Measurements from ENCODE around the gene FLNB. TPM values are rescaled to one million over a fixed set of nuclear protein-coding genes. Genes with fewer than 3 reads are reported as not detected.

The FLNB gene
- total and polyA plus RNA-seq, 10 of the 15 experiments (the other 5 are each of a cell fraction or from before 2014, with no cell fraction given): 13.6 to 51.8 (median 26.4) TPM

DNA sequence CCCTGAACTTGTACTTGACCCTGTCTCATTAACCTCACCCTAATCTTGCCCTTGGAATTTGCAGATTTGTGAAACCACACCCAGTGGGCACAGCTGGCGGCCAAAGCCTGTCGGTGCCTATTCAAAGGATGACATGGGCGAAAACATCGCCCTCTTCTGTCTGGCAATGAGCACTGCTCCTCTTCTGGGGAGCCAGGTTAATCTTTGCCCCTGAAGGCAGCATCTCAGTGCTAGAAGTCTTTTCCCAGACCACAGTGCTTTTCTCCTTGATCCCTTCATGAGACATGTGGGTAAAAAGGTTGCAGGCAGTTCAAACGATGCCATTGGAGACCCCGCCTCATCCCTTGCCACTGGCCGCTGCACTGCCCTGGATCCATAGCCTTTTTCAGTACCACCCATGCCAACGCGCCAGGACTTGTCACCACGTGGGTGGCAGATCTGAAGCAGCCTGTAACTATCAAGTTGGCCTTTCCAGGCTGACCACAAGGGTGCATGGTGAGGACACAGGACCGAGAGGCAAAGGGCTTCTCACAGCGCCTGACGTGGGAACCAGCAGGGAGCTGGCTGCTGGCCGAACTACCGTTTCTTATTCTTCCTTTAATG is 209.1 kb downstream of the FLNB start:
- no TSS peak for BruUV-seq (replicated peaks)
- FAIRE-seq: peak; percentile 91
- in situ Hi-C loops (cut with MboI): loop anchor here (25.0 kb wide), 1 partner anchor 1170 kb away; no protein-coding TSS in a partner anchor
- intact Hi-C loops (cut with micrococcal nuclease; ENCODE audit: unreplicated experiment): loop anchor here (1.0 kb wide), 2 partner anchors 21 to 30 kb away; no protein-coding TSS in a partner anchor
- no peak overlapping the region for H3K4me3 ChIP-seq
- ATAC-seq: peak; percentile 59
- H3K4me1 ChIP-seq (ENCODE audit: control insufficient read depth, insufficient read depth, low read length): peaks cover 56% of the 10 kb centered on the region
- H2AFZ ChIP-seq (ENCODE audit: control insufficient read depth, low read depth, low read length): peak overlapping the region; percentile 76
- SMC1A ChIA-PET (ENCODE audit: uncharacterized antibody, unreplicated experiment): interaction anchor here (0.6 to 14.2 kb wide), 31 partner anchors 8 to 610 kb away, joined by 3 to 510 read pairs (median 4); partner anchors contain the start of genes ABHD6, FLNB, HTD2 and RPP14
- CTCF ChIA-PET: interaction anchor here (0.6 to 13.5 kb wide), 23 partner anchors 8 to 217 kb away, joined by 3 to 655 read pairs (median 5); partner anchors contain the start of genes ABHD6, FLNB, HTD2 and RPP14
- POLR2A ChIA-PET: interaction anchor here (0.7 to 15.5 kb wide), 13 partner anchors 8 to 280 kb away, joined by 3 to 491 read pairs (median 3); partner anchors contain the start of gene ABHD6
- no peaks in the 10 kb centered on the region; the same call in none of the 3 replicates for H3K9me3 ChIP-seq (replicated peaks; ENCODE audit: control insufficient read depth, insufficient read depth, low read length)
- no peaks in the 10 kb centered on the region for H3K27me3 ChIP-seq (replicated peaks in 1 of 2; ENCODE audit: control insufficient read depth in 2 of 2, insufficient read depth in 2 of 2, low read length in 1 of 2)
- H3K36me3 ChIP-seq (ENCODE audit: control insufficient read depth in 2 of 2, insufficient read depth in 2 of 2, low read length in 1 of 2): no peaks in the 10 kb centered on the region
- no peak overlapping the region for H3K27ac ChIP-seq (ENCODE audit: control insufficient read depth, insufficient read depth)
- H4K20me1 ChIP-seq (ENCODE audit: control insufficient read depth, insufficient read depth): no peaks in the 10 kb centered on the region
- RAD21 ChIA-PET (ENCODE audit: unreplicated experiment): interaction anchor here (0.6 to 11.9 kb wide), 21 partner anchors 9 to 550 kb away, joined by 3 to 285 read pairs (median 6); partner anchors contain the start of genes ABHD6, HTD2 and RPP14
- peak overlapping the region; percentile 49 for H3K4me2 ChIP-seq (ENCODE audit: control insufficient read depth, insufficient read depth)
- no peaks in the 10 kb centered on the region for H3K79me2 ChIP-seq (ENCODE audit: control insufficient read depth, insufficient read depth, low read length)
- no peak for DNase-seq (ENCODE audit: low read depth, low spot score)
- WGBS (ENCODE audit: insufficient coverage, insufficient replicate concordance, low lambda C conversion rate, missing lambda C conversion rate): 2% methylated on average over 15 of the region's 15 CpGs
- no peak overlapping the region for H3K9ac ChIP-seq (ENCODE audit: control insufficient read depth, insufficient read depth, low read length)
- TF ChIP-seq IKZF1 (conservative IDR thresholded peaks at IDR 0.05) (peak; percentile 77), CHD2 (IDR thresholded peaks at IDR 0.05; ENCODE audit: borderline replicate concordance, low read depth, low read length) (0 out of 2 replicates have a peak, but pooled peaks have one; percentile 44), ZNF274 (IDR thresholded peaks at IDR 0.05; ENCODE audit: insufficient read depth, insufficient read length) (no peak), SMARCA5 (IDR thresholded peaks at IDR 0.05) (peak; percentile 90; the same call in 1 of the 2 replicates), MTA3 (IDR thresholded peaks at IDR 0.05; ENCODE audit: borderline replicate concordance, low read length) (no peak), NR2C1 (IDR thresholded peaks at IDR 0.05) (0 out of 2 replicates have a peak, but pooled peaks have one; percentile 26), NBN (IDR thresholded peaks at IDR 0.05) (peak; percentile 65; the same call in 1 of the 2 replicates), ESRRA (IDR thresholded peaks at IDR 0.05; ENCODE audit: low read length) (peak; percentile 65; the same call in 1 of the 2 replicates), RUNX3 (IDR thresholded peaks at IDR 0.05; ENCODE audit: low read length) (peak; percentile 63), RAD51 (IDR thresholded peaks at IDR 0.05) (peak; percentile 18; the same call in 1 of the 2 replicates), SMC3 (IDR thresholded peaks at IDR 0.05; ENCODE audit: borderline replicate concordance, low read length) (peak; percentile 81), MEF2B (IDR thresholded peaks at IDR 0.05; ENCODE audit: partially characterized antibody, poor library complexity, severe bottlenecking) (peak; percentile 26), EP300 (IDR thresholded peaks at IDR 0.05; ENCODE audit: borderline replicate concordance in 1 of 2, control insufficient read depth in 1 of 2, low read depth in 2 of 2, low read length in 2 of 2) (0 out of 4 replicates have a peak, but pooled peaks of 1 of the 2 experiments have one; percentile 19), RCOR1 (conservative IDR thresholded peaks at IDR 0.05; ENCODE audit: low read depth, low read length) (no peak), BHLHE40 (IDR thresholded peaks at IDR 0.05; ENCODE audit: borderline replicate concordance in 1 of 2, low read depth in 2 of 2, low read length in 1 of 2) (0 out of 4 replicates have a peak, but pooled peaks of 1 of the 2 experiments have one; percentile 13), RAD21 (IDR thresholded peaks at IDR 0.05; ENCODE audit: insufficient read depth, low read depth, low read length) (peak; percentile 74), DPF2 (IDR thresholded peaks at IDR 0.05) (peak; percentile 51; the same call in 1 of the 2 replicates), JUND (IDR thresholded peaks at IDR 0.05; ENCODE audit: low read depth, low read length) (no peak), CHD4 (IDR thresholded peaks at IDR 0.05) (no peak), TCF3 (IDR thresholded peaks at IDR 0.05; ENCODE audit: borderline replicate concordance, insufficient read depth, low read depth, low read length) (peak; percentile 56; the same call in 1 of the 2 replicates), NFIC (IDR thresholded peaks at IDR 0.05; ENCODE audit: low read depth, low read length) (no peak), GATAD2B (conservative IDR thresholded peaks at IDR 0.05; ENCODE audit: low read depth) (peak; percentile 88), SREBF2 (IDR thresholded peaks at IDR 0.05; ENCODE audit: low read length) (no peak), HDGF (IDR thresholded peaks at IDR 0.05) (peak; percentile 68)
- TF ChIP-seq, protein P1, sequence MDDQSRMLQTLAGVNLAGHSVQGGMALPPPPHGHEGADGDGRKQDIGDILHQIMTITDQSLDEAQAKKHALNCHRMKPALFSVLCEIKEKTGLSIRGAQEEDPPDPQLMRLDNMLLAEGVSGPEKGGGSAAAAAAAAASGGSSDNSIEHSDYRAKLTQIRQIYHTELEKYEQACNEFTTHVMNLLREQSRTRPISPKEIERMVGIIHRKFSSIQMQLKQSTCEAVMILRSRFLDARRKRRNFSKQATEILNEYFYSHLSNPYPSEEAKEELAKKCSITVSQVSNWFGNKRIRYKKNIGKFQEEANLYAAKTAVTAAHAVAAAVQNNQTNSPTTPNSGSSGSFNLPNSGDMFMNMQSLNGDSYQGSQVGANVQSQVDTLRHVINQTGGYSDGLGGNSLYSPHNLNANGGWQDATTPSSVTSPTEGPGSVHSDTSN (IDR thresholded peaks at IDR 0.05; ENCODE audit: insufficient replicate concordance, low read depth, low read length): no peak

All from GM12878 (cell line).